Gastroesophageal sphincter (tissue), 3 donors: ENCODE data around the gene TNFRSF8.

Experiments used
- EP300 ChIP-seq: sonication (generic); formaldehyde crosslinking; IDR thresholded peaks from one replicate; pipeline ENCODE4 v1.6.1; 2017; ENCODE audit warnings: antibody characterized with exemption, mild to moderate bottlenecking
- POLR2A ChIP-seq, 2 donors: fragments of 450-650 bp; IDR thresholded peaks; one replicate each; pipeline ENCODE4 v1.6.1; 2017; ENCODE audit warnings: antibody characterized with exemption in 2 of 2, mild to moderate bottlenecking in 2 of 2, moderate library complexity in 1 of 2
- TF ChIP-seq, protein P1 (sequence below), 4 experiments: fragments of 200-600 bp in 2 of 4; fragments of 450-650 bp in 2 of 4; sonication (generic) in 1 of 4; IDR thresholded peaks; one replicate each; pipeline ENCODE4 v1.5.1; 2017 to 2019; ENCODE audit warnings: antibody characterized with exemption in 4 of 4, mild to moderate bottlenecking in 2 of 4, moderate library complexity in 2 of 4

DNA sequence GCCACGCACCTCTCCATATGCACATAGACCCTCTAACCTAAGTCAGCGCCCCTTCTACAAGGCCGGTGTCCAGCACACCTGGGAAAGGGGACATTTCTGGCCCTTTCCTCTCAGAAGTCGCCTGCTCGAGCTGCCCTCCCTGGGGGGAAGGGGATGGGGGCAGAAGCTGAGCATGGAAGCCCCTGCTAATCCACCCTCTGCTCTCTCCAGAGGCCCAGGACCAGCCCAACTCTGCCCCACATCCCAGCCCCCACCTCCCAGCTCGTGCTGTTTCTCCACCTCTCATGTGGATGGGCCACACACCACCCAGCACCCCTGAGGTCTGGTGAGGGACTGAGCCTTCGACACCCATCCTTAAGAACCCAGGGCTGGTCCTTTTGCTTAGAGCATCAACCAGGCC lies 118.5 kb downstream of the TNFRSF8 start:
- TF ChIP-seq EP300 (no peak), POLR2A (IDR thresholded peaks at IDR 0.05) (no peak)
- TF ChIP-seq, protein P1, sequence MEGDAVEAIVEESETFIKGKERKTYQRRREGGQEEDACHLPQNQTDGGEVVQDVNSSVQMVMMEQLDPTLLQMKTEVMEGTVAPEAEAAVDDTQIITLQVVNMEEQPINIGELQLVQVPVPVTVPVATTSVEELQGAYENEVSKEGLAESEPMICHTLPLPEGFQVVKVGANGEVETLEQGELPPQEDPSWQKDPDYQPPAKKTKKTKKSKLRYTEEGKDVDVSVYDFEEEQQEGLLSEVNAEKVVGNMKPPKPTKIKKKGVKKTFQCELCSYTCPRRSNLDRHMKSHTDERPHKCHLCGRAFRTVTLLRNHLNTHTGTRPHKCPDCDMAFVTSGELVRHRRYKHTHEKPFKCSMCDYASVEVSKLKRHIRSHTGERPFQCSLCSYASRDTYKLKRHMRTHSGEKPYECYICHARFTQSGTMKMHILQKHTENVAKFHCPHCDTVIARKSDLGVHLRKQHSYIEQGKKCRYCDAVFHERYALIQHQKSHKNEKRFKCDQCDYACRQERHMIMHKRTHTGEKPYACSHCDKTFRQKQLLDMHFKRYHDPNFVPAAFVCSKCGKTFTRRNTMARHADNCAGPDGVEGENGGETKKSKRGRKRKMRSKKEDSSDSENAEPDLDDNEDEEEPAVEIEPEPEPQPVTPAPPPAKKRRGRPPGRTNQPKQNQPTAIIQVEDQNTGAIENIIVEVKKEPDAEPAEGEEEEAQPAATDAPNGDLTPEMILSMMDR (IDR thresholded peaks at IDR 0.05): no peak
